Measurements from ENCODE around the gene COMMD1.

Gene COMMD1

GRCh38 chr2:61961231-61961901 is 55.9 kb downstream of the COMMD1 start:
- H3K4me1 ChIP-seq (ENCODE audit: insufficient read depth, low read length) = no peaks in the 10 kb centered on the region
- H2AFZ ChIP-seq (ENCODE audit: low read depth, low read length) = no peak overlapping the region
- H3K36me3 ChIP-seq (ENCODE audit: insufficient read depth, low read length) = no peaks in the 10 kb centered on the region
- H3K9me3 ChIP-seq (ENCODE audit: low read length) = peaks cover 2% of the 10 kb centered on the region
- no peaks in the 10 kb centered on the region for H3K27me3 ChIP-seq (ENCODE audit: insufficient read depth, low read length)
- no peak overlapping the region for H3K4me3 ChIP-seq (ENCODE audit: low read length)

GRCh38 chr2:61962095-61962984 is 56.9 kb downstream of the COMMD1 start:
- no peak overlapping the region for H3K4me3 ChIP-seq (ENCODE audit: low read length)
- H3K27me3 ChIP-seq (ENCODE audit: insufficient read depth, low read length) = no peaks in the 10 kb centered on the region
- H3K36me3 ChIP-seq (ENCODE audit: insufficient read depth, low read length) = no peaks in the 10 kb centered on the region
- no peak overlapping the region for H2AFZ ChIP-seq (ENCODE audit: low read depth, low read length)
- no peaks in the 10 kb centered on the region for H3K4me1 ChIP-seq (ENCODE audit: insufficient read depth, low read length)
- peaks cover 2% of the 10 kb centered on the region for H3K9me3 ChIP-seq (ENCODE audit: low read length)

GRCh38 chr2:61966087-61966727 is 60.7 kb downstream of the COMMD1 start:
- Histone ChIP-seq H3K36me3 (ENCODE audit: insufficient read depth, low read length) (no peaks in the 10 kb centered on the region), H3K27me3 (ENCODE audit: insufficient read depth, low read length) (no peaks in the 10 kb centered on the region), H3K4me3 (ENCODE audit: low read length) (no peak overlapping the region), H2AFZ (ENCODE audit: low read depth, low read length) (no peak overlapping the region), H3K4me1 (ENCODE audit: insufficient read depth, low read length) (no peaks in the 10 kb centered on the region), H3K9me3 (ENCODE audit: low read length) (no peaks in the 10 kb centered on the region)

GRCh38 chr2:61967262-61967661 is 61.8 kb downstream of the COMMD1 start:
- H3K27me3 ChIP-seq (ENCODE audit: insufficient read depth, low read length) = no peaks in the 10 kb centered on the region
- no peaks in the 10 kb centered on the region for H3K9me3 ChIP-seq (ENCODE audit: low read length)
- no peaks in the 10 kb centered on the region for H3K4me1 ChIP-seq (ENCODE audit: insufficient read depth, low read length)
- no peaks in the 10 kb centered on the region for H3K36me3 ChIP-seq (ENCODE audit: insufficient read depth, low read length)
- no peak overlapping the region for H2AFZ ChIP-seq (ENCODE audit: low read depth, low read length)
- no peak overlapping the region for H3K4me3 ChIP-seq (ENCODE audit: low read length)

GRCh38 chr2:61969376-61969775 is 63.9 kb downstream of the COMMD1 start:
- Histone ChIP-seq H3K4me1 (ENCODE audit: insufficient read depth, low read length) (no peaks in the 10 kb centered on the region), H2AFZ (ENCODE audit: low read depth, low read length) (no peak overlapping the region), H3K27me3 (ENCODE audit: insufficient read depth, low read length) (no peaks in the 10 kb centered on the region), H3K36me3 (ENCODE audit: insufficient read depth, low read length) (no peaks in the 10 kb centered on the region), H3K9me3 (ENCODE audit: low read length) (no peaks in the 10 kb centered on the region), H3K4me3 (ENCODE audit: low read length) (no peak overlapping the region)

GRCh38 chr2:61970807-61971556 is 65.5 kb downstream of the COMMD1 start:
- H2AFZ ChIP-seq (ENCODE audit: low read depth, low read length) = no peak overlapping the region
- H3K9me3 ChIP-seq (ENCODE audit: low read length) = no peaks in the 10 kb centered on the region
- no peak overlapping the region for H3K4me3 ChIP-seq (ENCODE audit: low read length)
- H3K36me3 ChIP-seq (ENCODE audit: insufficient read depth, low read length) = no peaks in the 10 kb centered on the region
- no peaks in the 10 kb centered on the region for H3K27me3 ChIP-seq (ENCODE audit: insufficient read depth, low read length)
- H3K4me1 ChIP-seq (ENCODE audit: insufficient read depth, low read length) = no peaks in the 10 kb centered on the region

- Histone ChIP-seq H3K36me3 (ENCODE audit: insufficient read depth, low read length) (no peaks in the 10 kb centered on the region), H2AFZ (ENCODE audit: low read depth, low read length) (no peak overlapping the region), H3K4me1 (ENCODE audit: insufficient read depth, low read length) (no peaks in the 10 kb centered on the region), H3K4me3 (ENCODE audit: low read length) (no peak overlapping the region), H3K27me3 (ENCODE audit: insufficient read depth, low read length) (no peaks in the 10 kb centered on the region), H3K9me3 (ENCODE audit: low read length) (no peaks in the 10 kb centered on the region)
Observed at GRCh38 chr2:61978522-61978921, 73.0 kb downstream of the COMMD1 start.

- H3K9me3 ChIP-seq (ENCODE audit: low read length) = no peaks in the 10 kb centered on the region
- no peaks in the 10 kb centered on the region for H3K4me1 ChIP-seq (ENCODE audit: insufficient read depth, low read length)
- H3K4me3 ChIP-seq (ENCODE audit: low read length) = no peak overlapping the region
Observed at GRCh38 chr2:61980758-61981157, 75.3 kb downstream of the COMMD1 start.

GRCh38 chr2:61984682-61985081 is 79.2 kb downstream of the COMMD1 start:
- no peaks in the 10 kb centered on the region for H3K36me3 ChIP-seq (ENCODE audit: insufficient read depth, low read length)
- peaks cover 3% of the 10 kb centered on the region for H3K9me3 ChIP-seq (ENCODE audit: low read length)
- H2AFZ ChIP-seq (ENCODE audit: low read depth, low read length) = no peak overlapping the region
- no peak overlapping the region for H3K4me3 ChIP-seq (ENCODE audit: low read length)
- no peaks in the 10 kb centered on the region for H3K27me3 ChIP-seq (ENCODE audit: insufficient read depth, low read length)
- H3K4me1 ChIP-seq (ENCODE audit: insufficient read depth, low read length) = no peaks in the 10 kb centered on the region

More at GRCh38 chr2:61980758-61981157, 75.3 kb downstream of the COMMD1 start:
- Histone ChIP-seq H3K36me3 (ENCODE audit: insufficient read depth, low read length) (no peaks in the 10 kb centered on the region), H3K27me3 (ENCODE audit: insufficient read depth, low read length) (no peaks in the 10 kb centered on the region), H2AFZ (ENCODE audit: low read depth, low read length) (no peak overlapping the region)

- Histone ChIP-seq H2AFZ (ENCODE audit: low read depth, low read length) (no peak overlapping the region), H3K4me1 (ENCODE audit: insufficient read depth, low read length) (no peaks in the 10 kb centered on the region), H3K27me3 (ENCODE audit: insufficient read depth, low read length) (no peaks in the 10 kb centered on the region), H3K36me3 (ENCODE audit: insufficient read depth, low read length) (no peaks in the 10 kb centered on the region), H3K4me3 (ENCODE audit: low read length) (no peak overlapping the region), H3K9me3 (ENCODE audit: low read length) (peaks cover 3% of the 10 kb centered on the region)
Observed at GRCh38 chr2:61988462-61989366, 83.2 kb downstream of the COMMD1 start.

- H3K9me3 ChIP-seq (ENCODE audit: low read length) = no peaks in the 10 kb centered on the region
- no peak overlapping the region for H2AFZ ChIP-seq (ENCODE audit: low read depth, low read length)
- no peaks in the 10 kb centered on the region for H3K27me3 ChIP-seq (ENCODE audit: insufficient read depth, low read length)
- no peaks in the 10 kb centered on the region for H3K36me3 ChIP-seq (ENCODE audit: insufficient read depth, low read length)
- no peak overlapping the region for H3K4me3 ChIP-seq (ENCODE audit: low read length)
- H3K4me1 ChIP-seq (ENCODE audit: insufficient read depth, low read length) = no peaks in the 10 kb centered on the region
Observed at GRCh38 chr2:61993422-61994024, 88.0 kb downstream of the COMMD1 start.

- H3K9me3 ChIP-seq (ENCODE audit: low read length) = no peaks in the 10 kb centered on the region
- H3K4me3 ChIP-seq (ENCODE audit: low read length) = no peak overlapping the region
- no peaks in the 10 kb centered on the region for H3K36me3 ChIP-seq (ENCODE audit: insufficient read depth, low read length)
- no peaks in the 10 kb centered on the region for H3K27me3 ChIP-seq (ENCODE audit: insufficient read depth, low read length)
- H3K4me1 ChIP-seq (ENCODE audit: insufficient read depth, low read length) = no peaks in the 10 kb centered on the region
- H2AFZ ChIP-seq (ENCODE audit: low read depth, low read length) = no peak overlapping the region
Observed at GRCh38 chr2:61994531-61994930, 89.1 kb downstream of the COMMD1 start.

Data from neuron (in vitro differentiated cells).